CD4-positive, alpha-beta T cell treated with Interleukin-6 at 100 ng/mL for 8 hours (primary cell): ENCODE measurements around the gene MTSS2.

Experiments
- DNase-seq: peaks from one replicate; pipeline ENCODE4 v3.0.0-alpha.2; 2020; ENCODE audit warnings: mixed read lengths, low spot score

MTSS2 gene

DNA sequence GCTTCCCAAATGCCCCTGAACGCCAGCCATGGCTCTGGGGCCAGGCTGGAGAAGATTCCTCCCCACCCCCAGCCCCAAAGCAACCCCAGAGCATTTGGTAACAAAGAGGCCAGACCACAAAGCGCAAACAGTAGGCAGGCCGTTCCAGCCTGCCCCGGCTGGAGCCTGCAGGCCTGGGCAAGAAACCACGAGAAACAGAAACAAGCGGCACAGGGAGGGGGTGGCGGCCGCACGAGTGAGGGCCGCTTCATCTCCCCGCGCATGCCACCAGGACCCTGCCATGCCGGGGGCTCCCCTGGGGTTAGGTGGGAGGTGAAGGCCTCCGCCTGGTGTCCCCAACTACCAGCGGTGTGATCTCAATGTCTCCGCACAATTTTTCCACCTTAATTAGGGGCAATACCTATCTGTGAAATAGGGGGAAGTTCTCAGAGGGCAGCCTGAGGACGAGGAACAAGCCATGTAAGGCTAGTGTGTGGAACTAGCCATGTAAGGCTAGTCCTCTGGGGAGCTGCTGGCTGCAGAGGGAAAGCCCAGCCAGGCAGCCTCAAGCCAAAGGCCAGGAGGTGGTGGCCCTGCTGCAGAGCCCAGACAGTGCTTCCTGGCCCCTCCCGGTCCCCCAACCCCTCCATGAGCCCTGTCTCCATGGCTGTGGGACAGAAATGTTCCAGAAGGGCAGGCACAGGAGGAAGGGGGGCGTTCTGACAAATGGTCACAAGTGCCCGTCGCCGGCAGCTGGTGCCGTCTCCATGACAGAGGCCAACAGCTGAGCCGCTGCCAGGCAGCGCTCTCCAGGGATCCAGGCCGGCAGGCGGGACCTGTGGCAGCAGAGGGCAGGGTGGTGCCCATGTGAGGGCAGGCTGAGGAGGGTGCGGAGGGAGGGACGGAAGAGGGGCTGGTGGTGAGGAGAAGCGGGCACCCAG, 14.5 kb upstream of the MTSS2 start:
- DNase-seq: no peak

DNA sequence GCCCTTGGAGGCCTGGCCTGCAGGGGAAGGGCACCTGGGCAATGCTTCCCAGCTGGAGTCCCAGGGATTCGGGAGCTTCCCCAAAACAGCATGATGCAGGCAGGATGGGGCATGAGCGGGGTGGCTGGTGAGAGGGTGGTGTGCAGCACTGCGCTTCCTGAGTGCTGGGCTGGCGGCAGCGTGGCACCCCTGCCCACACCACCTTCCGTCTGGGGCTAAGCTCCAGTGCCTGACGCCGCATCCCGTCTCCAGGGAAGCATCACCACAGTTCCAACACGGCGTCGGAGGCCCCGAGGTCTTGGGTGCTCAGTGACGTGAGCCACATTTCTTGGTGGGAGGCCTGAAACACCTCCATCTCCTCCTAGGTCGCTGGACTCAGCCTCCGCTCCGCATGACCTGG, 13.8 kb upstream of the MTSS2 start:
- DNase-seq: no peak

DNA sequence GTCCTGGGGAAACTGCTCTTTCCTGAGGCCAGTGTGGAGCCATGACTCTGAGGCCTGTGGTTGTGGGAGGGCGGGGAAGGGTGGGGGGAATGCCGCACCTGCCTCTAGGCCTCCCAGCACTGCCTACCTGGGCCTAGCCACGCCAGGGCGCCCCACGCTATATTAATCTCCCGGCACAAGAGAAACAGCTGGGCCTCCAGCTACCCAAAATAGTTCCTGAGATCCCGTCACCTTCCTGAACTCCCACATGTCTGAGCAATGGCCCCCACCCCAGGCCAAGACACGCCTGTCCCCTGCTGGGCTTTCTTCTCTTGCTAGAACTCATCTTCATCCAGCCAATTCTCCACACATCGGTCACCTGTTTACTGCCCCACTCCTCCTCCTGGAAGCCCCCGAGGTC, 13.0 kb upstream of the MTSS2 start:
- DNase-seq: no peak

DNA sequence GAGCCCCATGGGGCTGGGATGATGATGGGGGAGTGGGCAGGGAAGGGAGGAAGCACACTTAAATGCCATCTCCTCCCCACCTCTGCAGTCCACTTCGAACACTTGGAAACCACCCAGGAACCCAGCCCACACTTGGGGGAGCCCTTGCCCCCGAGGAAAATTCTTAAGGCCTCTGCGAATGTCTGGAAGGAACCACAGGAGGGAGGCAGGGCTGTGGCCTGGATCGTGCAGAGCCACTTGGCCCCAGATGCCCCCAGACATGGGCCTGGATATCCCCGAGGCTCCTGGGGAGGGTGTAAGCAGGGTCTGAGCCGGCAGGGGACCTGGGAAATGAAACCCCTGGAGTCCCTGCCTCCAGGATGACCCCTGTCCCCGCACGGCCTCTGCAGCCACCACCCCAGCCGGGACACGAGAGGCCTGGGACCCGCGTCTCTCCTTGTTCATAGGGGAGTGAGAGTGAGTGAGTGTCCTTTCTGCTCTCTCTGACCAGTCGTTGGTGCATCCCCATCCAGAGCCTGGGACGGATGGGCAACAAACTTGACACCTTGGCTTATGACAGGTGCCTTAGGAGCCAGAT, 11.8 kb upstream of the MTSS2 start:
- no peak for DNase-seq

GRCh38 chr16:70696952-70697593, 11.2 kb upstream of the MTSS2 start:
- no peak for DNase-seq

DNA sequence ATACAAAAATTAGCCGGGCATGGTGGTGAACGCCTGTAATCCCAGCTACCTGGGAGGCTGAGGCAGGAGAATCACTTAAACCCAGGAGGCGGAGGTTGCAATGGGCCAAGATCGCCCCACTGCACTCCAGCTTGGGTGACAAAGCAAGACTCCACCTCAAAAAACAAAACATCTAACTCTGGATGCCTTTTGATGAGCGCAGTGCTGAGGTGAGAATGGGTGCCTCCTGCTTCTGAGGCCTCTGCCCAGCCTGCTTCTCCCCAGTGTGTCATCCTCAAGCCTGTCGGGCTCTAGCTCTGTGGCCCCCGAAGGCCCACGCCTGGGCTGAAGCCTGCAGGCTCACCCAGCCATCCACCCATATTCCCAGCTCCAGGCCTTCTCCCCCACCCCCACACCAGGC, 10.5 kb upstream of the MTSS2 start:
- DNase-seq: no peak

- no peak for DNase-seq
Observed at GRCh38 chr16:70695331-70696070, 9.6 kb upstream of the MTSS2 start.

DNA sequence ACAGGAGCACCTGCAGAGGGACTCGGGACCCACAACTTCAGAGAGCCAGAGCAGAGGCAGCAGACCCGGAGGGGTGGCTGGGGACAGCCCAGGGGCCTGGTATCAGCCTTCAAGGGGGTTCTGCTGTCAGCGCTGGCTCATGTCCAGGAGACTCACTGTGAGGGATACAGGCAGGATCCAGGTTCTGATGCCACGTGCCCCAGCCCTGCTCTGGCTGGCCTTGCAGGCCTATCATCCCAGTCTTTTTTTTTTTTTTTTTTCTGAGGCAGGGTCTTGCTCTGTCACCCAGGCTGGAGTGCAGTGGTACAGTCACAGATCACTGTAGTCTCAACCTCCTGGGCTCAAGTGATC, 9.0 kb upstream of the MTSS2 start:
- DNase-seq: no peak

DNA sequence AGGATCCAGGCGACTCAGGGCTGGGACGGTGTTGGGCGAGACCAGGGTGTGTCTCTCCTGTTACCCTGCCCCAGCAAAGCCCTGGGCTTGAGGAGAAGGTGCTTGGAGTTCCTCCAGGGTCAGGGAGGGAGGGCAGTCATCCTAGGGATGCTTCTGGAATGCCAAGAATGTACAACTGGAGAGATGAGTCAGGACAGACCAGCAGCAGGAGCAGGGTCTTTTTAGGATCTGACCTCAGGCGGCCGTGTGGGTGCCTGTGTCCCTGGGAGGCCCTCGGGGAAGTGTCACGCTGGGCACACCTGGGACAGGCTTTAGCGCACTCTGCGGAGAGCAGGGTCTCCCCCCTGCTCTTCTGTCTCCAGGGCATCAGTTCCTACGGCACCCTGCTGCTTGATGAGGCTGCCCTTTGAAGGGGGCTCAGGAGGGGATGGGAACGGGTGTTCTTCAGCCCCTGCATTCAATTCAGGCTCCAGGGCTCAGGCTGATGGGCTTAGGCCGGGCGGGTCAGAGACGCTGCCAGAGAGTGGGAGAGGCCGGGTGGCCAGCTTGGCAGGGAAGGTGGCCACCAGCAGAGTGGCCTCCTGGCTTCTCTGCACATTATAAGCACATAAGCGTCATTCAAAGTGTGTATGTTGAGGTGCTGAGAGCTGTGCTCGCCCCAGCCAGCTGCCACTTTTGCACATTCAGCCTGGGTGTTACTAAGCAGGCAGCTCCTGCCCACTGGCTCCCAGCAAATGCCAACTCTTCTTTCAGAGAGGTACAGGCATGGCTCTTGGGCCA, 8.4 kb upstream of the MTSS2 start:
- DNase-seq: no peak

DNA sequence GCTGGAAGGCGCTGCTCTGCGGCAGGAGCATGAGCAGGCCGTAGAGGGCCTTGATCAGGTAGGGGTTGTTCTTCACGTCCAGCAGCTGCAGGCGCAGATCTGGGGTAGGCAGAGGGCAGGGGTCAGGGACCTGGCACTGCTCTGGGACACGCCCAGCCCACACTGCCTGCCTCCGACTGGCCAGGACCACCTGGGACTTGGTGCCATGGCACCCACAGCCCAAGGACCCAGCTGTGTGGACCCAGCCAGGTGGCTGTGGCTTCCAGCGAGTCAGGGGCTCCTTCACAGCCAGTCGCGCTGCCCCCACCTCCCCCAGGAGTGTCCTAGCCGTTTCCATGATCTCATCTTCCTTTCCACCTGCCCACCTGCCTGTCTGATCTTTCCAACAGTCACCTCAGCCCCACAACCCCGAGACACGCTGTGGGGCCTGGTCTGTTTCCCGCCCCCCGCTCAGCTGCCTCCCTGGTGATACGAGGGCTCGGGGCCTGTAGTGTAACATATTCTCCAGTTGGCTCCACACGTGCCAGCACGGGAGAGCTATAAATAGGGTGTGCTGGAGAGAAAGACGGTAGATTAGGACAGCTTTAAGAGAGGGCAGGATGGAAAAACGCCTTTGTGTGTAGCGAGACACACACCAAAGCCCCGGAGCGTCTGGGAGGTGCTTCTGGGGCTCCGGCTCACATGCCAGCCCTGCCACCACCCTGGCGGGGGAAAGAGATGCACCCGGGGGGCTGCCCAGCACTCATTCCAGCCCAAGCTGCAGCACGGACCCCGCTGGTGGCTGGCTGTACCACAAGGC, 7.2 kb upstream of the MTSS2 start:
- no peak for DNase-seq

DNA sequence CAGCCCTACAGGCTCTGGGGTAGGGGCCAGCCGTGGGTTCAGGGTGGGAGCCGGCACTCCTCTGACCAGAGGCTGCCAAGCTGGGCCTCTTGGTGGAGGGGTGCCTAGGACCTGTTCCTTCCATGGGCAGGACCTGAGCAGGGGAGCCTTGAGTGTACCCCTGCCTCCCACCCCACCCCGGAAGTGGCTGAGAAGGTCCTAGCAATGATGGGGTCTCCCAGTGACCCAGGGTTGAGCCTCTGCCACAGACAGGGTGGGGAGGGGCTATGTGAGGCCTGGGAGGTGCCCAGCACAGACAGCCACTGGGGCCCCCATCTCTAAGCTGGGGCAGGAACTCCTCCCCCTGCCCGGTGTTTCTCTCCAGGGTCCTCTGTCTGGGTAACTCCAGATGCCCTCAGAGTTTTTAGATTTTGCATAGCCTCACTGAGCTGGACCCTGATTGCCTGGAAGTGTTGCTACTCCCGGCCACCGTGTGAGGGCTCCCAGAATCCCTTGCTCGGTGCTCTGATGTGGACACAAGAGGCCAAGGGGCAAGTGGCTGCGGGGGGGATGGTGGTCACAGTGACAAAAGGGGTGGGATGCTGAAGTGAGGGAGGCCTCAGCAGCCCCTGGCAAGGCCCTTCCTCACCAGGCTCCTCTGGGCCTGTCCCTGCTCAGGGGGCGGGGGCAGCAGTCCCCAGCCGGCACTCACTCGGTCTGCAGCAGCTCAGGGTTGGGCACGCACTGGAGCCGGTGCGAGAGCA, 6.4 kb upstream of the MTSS2 start:
- DNase-seq: no peak

DNA sequence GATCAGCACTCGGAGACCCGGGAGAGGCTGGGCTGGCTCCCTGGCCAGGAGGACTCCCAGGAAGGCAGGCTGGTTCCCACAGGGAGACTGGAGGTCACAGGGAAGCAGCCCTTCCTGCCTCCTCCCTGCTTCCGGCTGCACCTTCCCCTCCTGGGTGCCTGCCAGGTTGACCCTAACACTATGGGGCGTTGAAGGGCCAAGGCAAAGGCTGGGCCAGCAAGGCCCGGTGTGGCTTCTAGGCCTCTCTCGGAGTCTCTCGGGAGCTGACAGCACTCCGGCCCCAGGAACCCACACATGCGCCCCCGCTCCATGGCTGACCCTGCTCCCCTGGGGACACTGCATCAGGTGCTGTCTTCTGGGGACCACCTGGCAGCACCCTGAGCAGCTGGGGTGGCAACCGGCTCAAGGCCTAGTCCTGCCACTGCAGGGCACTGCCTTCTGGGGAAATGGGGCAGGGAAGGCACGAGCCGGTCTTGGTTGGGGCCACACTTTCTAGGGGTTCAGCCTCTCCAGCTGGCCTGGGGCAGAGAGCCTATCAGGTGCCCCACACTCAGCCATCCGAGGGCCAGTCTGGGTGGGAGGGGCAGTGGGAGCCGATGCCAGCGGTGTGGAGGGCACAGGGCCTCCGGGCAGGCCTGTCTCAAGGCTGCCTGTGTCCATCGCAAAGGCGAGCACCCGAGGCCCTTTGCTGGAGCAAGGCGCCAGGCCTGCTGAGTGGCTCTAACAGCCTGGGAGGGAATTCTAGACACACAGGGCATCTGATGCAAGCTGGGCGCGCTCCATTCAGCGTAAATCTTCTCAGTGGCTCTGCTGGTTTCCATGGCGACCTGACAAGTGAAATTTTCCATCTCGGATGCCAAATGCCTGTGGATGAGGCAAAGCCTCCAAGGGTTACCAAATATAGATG, 5.6 kb upstream of the MTSS2 start:
- no peak for DNase-seq

DNA sequence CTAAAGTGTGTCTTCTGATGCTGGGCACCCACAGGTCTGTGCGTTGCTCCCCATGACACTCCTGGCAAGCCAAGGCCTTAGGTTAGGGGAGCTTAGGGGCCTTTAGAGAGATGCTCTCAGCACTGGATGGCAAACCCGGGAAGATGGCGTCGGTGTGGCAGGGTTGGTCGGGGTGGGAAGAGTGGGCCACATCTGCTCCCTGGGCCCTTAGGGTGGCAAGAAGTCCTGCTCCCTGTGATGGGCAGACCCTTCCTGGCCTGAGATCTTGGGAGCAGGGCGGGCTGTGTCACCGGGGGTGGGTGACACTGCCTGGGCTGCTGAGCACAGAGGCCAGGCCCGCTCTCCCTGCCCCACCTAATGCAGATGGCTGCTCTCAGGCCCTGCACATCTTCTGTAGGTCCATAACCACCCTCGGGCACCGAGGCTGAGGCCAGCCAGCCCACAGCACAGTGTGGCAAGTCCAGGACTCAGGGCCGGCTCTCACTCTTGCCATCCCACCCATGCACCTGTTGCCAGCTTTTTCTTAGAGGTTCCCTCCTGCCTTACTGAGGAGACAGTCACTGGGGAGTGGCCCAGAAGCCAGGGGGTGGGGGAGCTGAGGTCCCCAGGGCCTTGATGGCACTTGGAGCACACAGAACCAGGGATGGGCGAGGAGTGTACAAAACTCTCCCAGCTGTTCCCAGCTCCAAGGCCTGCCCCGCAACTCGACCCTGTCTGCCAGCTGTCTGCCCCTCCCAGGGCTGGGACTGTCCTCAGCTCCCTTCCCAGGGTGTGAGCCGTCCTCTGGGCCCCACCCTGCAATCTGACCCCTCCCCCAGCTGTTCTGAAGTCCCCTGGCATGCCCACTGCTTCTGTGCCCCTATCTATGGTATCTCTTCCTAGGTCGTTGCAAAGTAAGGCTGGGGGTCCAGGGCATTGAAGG, 4.4 kb upstream of the MTSS2 start:
- DNase-seq: no peak

GRCh38 chr16:70689035-70689969, 3.4 kb upstream of the MTSS2 start:
- DNase-seq: no peak

DNA sequence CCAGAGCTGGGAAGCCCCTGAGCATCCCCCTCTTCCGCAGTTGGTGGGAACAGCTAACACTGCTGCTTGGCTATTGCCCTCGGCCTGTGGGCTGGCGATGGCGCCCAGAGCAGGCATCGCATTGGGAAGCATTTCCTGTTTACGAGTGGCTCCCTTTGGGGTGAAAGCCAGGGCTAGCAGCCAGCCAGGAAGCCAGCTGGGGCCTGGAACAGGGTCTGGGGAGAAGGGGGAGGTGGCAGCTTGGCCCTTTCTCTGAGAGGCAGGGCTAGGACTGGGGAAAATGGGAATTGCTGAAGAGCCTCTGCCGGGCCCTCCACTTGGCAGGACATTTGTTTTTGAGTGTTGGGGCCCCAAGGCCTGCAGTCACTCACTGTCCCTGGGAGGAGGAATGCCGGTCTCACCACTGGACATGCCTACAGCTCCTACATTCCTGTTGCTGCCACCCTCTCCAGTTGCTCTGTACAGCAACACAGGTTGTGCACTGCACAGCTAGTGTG, 2.4 kb upstream of the MTSS2 start:
- no peak for DNase-seq

DNA sequence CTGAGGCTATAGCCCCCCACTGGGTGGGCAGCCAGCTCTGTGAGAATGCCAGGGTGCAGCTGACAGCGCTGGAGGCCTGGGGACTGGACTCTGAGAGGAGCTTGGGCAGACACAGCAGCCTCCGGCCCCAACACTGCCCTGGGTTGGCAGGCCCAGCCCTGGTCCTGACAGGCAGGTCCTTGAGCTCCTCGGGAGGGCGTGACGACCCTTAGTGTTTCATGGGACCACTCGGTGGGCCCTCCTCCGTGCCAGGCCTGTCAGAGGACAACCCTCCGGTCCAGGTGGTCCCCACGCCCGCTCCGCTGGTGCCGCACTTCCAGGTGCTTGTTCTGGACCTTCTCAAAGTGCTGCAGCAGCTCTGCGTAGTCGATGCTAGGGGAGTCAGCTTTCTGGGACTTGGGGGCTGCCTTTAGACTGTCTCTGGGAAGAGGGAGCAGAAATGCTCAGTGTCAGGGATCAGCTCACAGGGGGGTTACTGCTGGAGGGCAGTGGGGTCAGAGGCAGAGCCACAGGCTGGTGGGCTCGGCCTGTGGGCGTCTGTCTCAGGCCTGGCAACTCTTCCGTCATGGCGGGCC, 1.9 kb upstream of the MTSS2 start:
- DNase-seq: no peak
